Daoy (cell line): ENCODE results near the gene SHISA5. TPM values are rescaled to one million over a fixed set of nuclear protein-coding genes. Genes with fewer than 3 reads are reported as not detected.
A peak's percentile ranks its signal among the peaks of the same experiment; 100 is the strongest.
"Not testable (repeated sequence)": the region's sequence is repeated elsewhere in the genome, so short reads cannot be mapped to it uniquely, and the experiment has no call there.

ENCODE experiments used
- DNase-seq: peaks from one replicate; pipeline ENCODE4 v3.0.0-alpha.2; 2015; ENCODE audit warnings: low read depth
- total RNA-seq: library from RNA; depleted of rRNA; stranded (reverse); fragments of >200 nt; shearing (Covaris generic); gene quantifications from 2 replicates; pipeline ENCODE4 v1.2.3, GENCODE V29; 2014

SHISA5 gene
- total RNA-seq, 1 experiment from 2014 or later, result 59.1 TPM

DNA sequence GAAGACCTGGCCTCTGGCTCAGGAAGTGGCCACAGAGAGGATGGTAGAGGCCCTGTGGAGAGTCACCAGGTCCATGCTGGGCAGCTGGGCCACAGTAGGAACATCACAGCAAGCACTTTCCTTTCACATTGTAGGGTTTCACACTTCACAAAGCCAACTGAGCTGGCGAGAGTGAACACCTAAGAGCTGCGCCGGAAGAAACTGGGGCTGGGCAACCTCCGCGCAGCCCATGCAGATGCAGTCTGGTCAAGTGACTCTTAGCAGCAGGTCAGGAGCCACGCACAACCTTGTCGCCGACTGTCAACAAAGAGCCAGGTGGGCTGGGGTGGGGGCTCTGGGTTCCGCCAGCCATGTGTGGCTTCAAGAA, 15.3 kb upstream of the SHISA5 start:
- DNase-seq, result no peak

DNA sequence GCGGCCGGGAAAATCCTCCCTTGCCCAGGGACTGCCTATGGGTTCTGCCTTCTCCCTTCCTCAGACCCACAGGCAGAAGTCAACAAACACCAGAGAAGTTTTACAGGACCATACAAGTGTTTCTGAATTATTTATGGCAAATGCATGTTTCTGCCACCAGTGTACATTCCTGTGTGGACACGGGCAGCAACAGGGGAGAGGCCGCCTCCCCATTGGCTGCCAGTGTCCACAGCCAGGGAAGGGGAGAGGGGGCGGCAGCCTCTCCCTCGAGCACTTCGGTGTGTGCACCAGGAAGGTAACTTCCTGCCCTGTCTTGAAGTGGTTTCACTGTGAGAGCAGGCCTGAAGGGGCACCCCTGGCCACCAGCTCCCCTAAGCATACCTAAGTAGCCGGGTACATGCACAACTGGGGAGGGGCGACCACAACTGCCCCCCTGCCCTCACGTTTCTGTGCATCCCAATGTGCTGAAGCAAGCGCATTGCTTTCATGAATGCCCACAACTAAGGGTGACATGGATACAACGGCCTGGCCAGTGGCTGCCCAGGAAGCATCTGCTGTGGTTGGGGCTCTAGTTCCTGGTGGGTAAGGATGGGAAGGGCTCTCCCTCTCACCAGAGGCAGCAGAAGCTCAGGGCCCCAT, 14.8 kb upstream of the SHISA5 start:
- DNase-seq, result no peak

DNA sequence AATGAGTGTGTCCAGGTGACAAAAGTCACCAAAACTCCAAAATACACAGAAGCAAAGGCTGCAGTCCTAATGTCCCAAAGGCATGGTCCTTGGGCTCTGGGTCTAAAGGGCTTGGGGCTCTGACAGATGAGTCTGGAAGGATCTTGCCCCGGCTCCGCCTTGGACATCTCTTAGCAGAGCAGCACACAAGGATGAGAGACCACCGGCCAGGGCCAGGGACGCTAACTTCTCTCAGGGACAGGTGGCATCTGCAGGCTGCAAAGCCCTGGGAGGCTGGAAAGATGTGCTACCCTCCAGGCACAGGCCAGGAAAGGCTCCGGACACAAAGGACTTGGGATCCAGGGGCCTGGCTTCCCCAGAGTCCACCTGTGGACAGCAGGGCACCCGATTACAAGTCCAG, 14.1 kb upstream of the SHISA5 start:
- DNase-seq, result no peak

DNA sequence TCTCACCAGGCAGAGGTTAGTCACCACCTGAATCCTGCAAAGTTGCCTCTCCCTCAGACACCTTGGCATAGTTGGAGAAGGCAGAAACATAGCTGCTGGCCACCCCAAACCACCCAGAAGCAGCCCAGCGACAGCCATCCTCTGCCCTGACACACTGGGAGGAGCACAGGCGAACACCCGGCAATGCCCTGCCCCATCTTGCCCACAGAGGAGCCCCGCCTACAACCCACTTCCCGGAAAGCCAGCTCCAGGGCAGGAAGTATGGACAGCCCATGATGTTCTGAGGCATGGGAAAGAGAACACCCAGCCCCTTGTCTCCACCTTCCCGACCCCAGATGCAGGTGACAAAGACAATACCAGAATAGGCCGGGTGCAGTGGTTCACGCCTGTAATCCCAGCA, 12.6 kb upstream of the SHISA5 start:
- DNase-seq, result no peak

DNA sequence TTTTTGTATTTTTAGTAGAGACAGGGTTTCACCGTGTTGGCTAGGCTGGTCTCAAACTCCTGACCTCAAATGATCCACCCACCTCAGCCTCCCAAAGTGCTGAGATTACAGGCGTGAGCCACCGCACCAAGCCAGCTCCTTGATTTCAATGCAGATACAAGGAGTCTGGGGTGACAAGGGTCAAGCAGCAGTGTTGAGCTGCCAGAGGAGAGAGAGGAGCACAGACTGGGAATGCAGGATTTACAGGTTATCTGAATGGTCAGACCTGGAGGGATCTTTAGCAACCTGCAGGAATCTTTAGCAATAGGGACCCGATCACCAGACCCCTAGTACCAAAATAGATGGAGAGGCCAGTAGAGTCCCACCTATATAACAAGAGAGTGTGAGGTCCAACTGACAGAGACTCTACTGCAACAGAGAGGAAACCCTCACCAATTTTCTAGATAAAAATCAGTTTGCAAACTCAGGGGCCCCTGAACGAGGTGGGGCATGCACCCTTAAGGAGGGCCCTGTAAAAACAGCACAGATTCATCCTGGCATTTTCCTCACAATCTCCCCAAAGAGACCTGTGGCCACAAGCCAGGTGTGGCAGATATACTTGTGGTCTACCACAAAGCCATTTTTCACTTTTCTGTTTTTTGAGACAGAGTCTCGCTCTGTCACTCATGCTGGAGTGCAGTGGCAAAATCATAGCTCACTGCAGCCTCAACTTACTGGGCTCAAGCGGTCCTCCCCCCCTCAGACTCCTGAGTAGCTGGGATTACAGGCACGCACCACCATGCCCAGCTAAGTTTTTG, 10.7 kb upstream of the SHISA5 start:
- DNase-seq, result no peak

DNA sequence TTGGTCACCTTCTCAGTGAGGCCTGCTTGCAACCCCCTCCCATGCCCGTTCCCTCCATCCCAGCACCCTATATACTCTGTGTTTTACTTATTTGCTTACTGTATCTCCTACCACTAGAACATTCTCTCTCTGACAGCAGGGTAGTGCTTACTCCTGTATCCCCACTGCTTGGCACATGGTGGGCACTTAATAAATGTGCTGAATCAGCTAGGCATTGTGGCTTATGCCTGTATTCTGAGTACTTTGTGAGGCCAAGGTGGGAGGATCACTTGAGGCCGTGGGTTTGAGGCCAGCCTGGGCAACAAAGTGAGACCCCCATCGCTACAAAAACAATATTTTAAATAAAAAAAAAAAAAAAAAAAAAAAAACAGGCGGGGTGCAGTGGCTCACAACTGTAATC, 7.6 kb upstream of the SHISA5 start:
- DNase-seq, result no peak

DNA sequence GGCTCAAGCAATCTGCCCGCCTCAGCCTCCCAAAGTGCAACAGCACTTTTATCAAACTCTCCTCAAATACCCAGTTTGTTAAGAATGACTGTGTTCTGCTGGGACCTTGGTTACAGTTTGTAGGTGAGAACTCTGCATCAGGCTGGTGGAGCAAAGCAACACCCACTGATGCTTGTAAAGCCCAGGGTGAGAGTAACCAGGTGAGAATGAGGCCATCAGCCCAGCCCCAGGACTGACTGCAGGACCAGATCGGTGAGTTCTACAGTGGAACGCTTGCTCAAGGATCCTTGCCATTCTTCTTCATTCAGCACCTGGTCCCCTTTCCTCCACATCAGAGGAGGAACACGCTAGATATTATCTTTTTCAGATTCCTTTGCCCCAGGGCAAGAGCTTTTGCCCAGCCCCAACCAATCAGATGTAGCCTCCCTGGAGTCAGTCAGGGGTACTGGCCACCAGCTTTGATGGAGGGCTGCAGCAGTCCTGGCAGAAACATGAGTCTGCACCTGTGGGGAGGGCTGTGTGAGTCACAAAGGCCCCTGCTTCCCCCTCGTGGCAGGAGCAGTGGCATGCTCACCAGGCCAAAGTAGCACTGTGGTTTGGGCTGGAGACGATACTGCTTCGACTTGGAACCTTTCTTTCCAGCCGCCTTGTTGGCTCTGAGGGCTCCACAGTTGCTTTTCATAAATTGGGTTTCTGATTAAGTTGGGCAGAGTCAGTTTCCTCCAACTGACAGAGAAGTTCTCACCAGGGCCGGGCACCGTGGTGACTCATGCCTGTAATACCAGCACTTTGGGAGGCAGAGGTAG, 3.5 kb upstream of the SHISA5 start:
- DNase-seq, result peak; percentile 88

DNA sequence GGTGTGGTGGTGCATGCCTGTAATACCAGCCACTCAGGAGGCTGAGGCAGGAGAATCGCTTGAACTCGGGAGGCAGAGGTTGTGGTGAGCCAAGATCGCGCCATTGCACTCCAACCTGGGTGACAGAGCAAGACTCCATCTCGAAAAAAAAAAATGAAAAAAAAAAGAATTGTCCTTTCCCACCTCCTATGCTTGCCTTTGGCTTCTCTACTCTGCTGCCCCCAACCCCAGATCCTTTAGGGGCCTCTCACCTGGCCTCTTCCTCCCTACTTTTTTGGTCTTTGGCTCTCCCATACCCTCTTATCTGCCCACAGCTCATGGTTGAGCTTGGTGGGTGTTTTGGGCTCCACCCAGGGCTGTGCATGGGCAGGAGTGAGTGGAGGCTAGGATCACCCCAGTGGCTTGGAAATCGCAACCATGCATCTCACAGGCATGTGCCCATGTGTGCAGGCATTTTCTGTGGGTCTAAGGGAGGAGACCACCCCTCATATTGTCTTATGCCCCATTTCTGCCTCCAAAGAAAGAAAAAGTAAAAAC, 2.1 kb upstream of the SHISA5 start:
- DNase-seq, result no peak

DNA sequence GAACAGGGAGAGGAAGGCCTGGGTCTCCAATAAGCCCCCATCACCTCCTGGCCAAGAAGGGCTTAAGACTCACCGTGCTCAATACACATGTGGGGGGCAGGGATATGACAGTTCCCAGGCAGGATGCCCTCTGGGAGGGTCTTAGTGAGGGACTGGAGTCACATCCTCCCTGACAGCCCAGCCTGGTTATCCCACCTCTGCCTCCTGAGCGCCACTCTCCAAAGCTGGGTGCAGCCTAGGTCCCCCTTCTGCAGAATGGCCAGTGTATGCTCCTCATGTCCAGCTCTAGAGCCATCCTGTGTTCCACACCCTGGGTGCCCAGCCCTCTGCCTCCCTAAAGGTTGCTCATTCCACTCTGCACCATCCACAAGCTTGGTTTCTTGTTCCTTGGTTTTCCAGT, 1.2 kb upstream of the SHISA5 start:
- no peak for DNase-seq

DNA sequence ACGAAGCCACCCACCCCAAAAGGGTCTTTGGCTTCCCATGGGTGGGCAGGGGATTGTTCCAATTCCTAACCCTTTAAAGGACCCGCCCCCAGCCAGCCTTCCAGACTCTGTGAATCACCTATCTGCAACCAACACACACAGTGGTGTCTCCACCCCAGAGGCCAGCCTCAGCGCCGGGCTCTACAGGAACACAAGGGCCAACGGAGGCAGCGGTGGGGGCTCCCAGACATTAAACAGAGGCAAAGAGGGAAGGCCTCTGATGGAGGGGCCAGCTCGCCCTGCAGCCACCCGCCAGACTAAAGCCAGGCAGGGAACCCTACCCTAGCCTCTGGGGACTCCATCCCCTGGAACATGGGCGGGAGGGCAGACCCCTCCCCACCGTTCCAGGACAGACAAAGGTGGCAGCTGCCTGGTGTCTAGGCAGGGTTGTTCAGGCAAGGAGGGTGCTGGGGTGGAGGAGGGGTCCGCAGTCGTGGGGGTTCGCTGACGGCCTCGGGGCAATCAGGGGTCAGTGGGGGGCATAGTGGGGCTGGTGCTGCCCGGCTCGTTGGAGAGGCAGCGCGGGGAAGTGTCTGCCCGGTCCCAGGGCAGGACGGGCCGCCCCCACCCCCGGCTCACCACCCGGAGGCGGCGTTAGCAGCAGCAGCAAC, 448 bp downstream of the SHISA5 start:
- DNase-seq, result peak; percentile 46

DNA sequence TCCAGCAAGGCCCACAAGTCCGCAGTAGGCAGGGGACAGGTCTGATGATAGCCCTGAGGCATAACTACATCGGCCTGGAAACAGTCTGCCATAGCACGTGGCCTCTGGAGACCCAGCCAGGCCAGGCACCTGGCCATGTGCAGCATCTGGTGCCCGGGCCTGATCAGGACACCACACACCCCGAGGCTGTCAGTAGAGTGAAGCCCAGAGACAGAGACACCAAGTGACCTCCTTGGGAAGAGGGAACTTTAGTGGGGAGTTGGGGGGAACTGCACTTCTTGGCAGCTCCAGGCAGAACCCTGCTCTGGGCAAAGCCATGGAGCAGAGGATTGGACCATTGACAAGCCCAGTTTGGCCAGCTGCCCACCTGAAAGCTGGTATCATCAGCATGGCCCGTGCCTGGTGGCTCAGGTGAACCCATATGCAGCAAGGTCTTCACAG, 1.2 kb downstream of the SHISA5 start:
- no peak for DNase-seq

DNA sequence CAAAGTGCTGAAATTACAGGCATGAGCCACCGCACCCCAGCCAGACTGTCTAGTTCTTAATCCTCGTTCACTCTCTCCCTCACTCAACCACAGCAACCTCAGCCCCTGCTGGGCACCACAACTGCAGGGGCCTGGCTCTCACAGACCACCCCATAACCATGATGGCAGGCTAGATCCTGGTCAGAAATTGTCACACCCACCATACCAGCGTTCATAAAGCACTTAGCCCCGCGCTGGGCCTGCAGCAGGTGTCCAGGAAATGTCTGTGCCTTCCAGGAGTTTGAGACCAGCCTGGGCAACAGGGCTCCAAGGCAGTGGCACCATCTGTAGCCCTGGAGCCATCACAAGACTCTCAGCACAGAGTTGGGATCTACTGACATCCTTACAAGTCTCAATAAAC, 1.9 kb downstream of the SHISA5 start:
- DNase-seq, result no peak

DNA sequence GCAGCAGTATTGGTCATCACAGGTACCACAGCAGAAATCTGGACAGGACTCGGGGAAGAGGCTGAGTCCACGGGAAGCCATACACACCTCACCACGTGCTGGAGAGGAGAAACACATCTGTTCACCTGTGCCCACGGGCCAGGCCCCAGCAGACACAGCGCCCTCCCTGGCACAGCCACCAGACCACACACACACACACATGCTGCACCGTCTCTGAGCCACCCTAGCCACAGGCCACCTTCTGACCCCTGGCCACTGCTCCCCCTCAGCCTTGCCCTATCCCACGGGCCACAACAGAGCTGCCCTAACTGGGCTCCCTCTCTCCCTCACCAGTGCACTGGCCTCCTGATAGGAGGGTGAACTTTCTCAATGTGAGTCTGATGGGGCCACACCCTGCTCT, 2.8 kb downstream of the SHISA5 start:
- no peak for DNase-seq

DNA sequence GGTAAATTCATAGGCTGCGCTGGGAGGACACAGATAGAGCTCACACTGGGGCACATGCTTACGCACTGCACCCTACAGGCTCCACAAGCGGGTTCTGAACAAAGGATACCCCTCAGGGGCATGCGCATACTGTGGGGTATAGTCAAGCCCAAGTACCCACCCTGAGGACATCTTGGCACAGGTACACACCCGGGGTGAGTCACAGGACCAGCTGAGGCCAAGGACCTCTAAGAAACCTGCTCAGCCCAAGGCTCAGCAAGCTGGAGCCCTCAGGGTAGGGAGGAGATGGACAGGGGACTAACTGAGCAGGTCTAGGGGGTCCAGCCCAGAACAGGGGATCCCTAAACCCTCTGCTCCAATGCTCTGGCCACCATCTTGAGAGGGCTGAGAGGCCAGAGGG, 3.3 kb downstream of the SHISA5 start:
- no peak for DNase-seq

DNA sequence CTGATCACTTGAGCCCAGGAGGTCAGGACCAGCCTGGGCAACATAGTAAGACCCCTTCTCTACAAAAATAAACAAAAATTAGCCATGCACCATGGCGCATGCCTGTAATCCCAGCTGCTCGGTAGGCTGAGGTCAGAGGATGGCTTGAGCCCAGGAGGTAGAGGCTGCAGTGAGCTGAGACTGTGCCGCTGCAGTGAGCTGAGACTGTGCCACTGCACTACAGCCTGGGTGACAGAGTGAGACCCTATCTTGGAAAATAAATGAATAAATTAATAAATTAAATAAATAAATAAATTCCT, 10.8 kb downstream of the SHISA5 start:
- DNase-seq, result no peak

DNA sequence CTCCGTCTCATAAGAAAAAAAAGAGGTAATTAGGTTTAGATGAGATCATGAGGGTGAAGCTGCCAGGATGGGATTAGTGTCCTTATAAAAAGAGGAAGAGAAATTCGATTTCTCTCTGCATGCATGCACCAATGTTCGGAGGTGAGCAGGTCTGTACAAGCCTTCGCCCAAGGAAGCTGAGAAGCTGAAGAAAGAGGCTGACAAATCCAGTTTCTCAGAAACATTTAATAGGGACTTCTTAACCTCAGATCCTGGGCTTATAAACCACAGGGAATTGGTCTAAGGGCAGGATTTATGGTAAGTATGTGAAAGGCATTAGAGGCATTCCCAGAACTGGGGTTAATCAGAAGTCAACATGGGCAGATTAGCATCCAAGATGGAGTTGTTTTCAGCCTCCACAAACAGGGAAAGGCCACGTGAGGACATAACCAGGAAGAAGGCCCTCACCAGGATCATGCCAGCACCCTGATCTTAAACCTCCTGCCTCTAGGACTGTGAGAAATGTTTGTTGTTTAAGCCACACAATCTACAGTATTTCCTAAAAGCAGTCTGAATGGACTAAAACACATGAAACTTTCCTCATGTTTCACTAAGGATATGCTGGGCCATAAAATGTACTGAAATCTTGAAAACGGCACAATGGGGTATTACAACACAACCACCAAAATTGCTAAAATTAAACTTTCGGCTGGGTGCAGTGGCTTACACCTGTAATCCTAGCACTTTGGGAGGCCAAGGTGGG, 11.3 kb downstream of the SHISA5 start:
- DNase-seq, result no peak

DNA sequence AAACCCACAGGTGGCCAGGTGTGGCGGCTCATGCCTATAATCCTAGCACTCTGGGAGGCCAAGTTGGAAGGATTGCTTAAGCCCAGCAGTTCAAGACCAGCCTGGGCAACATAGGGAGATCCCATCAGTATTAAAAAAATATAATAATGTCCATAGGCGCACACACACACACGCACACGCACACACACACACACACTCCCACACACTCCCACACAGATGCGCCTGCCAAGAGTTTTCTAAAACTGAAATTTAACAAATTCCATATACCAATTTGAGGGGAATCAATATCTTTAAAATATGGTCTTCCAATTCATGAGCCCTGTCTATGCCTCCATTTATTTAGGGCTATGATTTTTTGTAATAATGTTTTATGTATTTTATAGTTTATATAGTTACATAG, 17.0 kb downstream of the SHISA5 start:
- DNase-seq, result no peak

DNA sequence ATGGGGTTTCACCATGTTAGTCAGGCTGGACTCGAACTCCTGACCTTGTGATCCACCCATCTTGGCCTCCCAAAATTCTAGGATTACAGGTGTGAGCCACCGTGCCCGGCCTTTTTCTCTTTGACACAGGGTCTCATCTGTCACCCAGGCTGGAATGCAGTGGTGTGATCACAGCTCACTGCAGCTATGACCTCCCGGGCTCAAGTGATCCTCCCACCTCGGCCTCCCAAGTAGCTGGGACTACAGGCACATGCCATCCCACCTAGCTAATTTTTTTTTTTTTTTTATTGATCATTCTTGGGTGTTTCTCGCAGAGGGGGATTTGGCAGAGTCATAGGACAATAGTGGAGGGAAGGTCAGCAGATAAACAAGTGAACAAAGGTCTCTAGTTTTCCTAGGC, 21.2 kb downstream of the SHISA5 start:
- DNase-seq, result not testable (repeated sequence)

DNA sequence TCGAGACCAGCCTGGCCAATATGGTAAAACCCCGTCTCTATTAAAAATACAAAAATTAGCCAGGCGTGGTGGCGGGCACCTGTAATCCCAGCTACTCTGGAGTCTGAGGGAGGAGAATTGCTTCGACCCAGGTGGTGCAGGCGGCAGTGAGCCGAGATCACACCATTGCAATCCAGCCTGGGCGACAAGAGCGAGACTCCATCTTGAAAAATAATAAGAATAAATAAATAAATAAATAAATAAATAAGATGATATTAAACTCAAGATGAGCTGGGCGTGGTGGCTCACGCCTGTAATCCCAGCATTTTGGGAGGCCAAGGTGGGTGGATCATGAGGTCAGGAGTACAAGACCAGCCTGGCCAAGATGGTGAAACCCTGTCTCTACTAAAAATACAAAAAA, 23.1 kb downstream of the SHISA5 start:
- DNase-seq, result not testable (repeated sequence)

DNA sequence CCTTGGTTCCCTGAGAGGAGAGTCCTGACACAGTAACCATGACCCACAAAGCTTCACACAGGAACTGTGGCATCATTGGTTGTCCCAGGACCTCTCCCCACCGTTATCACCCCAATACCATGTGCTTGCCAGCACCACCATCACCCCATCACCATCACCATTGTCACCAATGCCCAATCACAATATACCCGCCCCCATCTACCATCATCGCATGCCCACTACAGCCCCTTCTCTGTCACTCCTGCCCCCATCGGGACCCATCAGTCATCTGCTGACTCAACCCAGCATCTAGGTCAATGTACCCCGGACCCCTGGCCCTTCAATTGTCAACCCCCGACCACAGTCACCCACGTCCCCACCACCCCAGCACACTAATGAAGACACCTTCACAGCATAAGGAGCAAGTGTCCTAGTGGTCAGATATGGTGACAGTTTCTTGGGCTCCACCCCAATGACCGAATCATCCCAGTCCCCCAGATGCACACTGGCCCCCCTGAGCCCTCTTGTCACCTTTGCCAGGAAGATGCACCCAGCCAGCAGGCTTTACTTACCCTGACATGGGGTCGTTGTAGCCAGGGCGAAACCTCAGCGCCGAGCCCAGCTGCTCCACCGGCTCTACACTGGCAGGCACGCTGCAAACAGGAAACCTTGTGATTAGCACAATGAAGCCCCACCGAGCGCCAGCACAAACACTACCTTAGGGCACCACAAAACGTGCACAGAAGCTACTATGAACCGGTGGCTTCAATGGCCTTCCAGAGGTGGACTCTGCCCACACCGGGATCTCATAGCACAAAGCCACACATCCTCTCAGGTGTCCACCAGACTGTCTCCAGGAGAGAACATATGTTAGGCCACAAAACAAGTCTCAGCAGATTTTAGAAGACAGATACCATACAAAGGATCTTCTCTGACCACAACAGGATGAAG, 25.1 kb downstream of the SHISA5 start:
- no peak for DNase-seq
